ENCODE data around the gene LAMB4.

LAMB4 gene

DNA sequence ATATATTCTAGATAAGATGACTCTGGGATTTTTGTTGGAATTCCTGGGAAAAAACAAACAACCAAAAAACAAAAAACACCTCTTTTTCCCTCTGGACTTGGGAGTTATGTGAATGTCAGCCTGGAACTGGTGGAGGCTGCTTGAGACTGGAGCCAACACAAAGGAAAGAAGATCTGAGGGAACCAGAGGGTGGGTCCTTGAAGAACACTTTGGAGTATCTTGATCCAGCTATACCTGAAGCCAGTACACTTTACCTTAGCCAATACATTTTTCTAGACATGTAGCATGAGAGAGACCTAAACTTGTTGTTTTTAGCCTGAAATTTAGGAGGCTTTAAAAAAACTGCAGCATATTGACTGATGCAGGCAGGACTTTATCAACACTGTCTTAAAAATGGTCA, 121.3 kb downstream of the LAMB4 start:
- no peak for FAIRE-seq

DNA sequence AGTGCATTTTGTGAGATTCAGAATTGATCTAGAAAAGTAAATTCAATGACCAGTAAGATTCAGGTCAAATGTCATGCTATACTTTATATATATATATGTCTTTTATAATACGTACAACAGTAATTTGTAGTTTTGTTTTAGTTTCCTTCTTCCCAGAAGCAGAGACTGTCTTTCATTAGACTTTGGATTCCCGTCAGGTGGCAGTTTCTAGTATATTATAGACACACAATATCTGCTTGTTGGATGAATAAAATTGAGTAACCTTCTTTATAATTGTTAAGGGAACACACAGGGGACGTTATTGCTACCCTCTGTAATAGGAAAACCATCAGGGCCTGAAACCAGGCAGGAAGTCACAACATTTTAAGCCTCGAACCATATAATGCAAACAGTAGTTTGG, 121.9 kb downstream of the LAMB4 start:
- FAIRE-seq: no peak

DNA sequence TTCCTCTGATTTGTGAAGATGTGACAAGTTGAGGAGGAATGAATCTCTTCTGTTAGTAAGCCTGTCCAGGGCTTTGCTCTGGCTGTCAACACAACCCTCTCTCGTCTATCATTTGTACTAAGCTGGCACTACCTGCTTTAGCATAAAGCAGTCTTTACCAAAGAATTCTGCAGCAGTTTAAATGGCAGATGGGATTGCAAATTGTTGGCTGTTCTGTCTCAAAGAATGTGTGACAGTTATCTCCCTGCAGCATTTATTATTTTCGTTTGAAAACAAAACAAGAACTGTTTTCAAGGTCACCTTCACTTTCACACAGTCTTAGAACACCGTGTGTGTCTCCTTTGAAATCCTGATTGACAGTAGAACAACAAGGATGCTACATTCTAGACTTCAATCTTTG, 122.4 kb downstream of the LAMB4 start:
- FAIRE-seq: no peak

- no peak for FAIRE-seq
Measured at GRCh38 chr7:108007261-108007660, 122.9 kb downstream of the LAMB4 start.

DNA sequence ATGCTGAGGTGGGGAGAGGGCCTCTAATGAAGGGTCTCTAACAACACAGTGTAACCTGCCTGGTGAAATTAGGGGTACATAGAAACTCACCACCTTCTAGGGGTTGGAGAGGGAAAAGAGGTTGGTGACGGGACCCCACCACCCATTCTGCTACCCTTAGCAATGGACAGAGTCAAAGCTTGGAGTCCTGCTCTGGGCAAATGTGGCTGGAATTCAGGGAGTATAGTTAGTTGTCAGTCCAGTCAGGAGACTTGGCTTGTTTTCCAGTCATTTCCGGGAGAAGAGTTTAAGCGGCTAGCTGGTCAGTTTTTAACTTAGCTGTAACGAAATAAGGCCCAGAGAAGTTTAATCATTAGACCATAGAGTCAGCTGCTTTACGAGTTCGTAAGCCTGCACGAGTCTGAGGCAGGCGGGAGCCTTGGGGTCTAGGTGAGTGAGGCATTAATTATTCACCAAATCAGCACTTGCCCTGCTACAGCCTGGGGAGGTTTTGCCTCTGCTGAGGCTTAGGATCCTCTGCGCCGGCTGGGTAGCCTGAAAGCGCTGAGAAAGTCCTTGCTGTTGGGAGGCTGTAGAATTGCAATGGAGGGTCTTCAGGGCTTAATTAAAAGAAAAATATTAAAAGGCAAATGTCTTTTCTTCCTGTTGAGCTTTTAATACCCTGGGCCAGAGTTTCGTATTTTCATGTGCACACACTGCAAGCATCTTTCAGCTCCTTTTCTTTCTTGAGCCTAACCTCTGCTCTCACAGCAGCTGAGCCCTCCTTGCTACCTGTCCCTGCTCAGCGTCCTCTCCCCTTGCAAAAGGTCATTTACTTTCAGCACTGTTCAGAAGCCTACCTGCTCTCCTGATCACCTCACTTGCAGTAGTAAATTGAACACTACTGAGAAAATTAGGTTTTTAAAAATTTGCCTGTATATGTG, 125.7 kb downstream of the LAMB4 start:
- FAIRE-seq: no peak

DNA sequence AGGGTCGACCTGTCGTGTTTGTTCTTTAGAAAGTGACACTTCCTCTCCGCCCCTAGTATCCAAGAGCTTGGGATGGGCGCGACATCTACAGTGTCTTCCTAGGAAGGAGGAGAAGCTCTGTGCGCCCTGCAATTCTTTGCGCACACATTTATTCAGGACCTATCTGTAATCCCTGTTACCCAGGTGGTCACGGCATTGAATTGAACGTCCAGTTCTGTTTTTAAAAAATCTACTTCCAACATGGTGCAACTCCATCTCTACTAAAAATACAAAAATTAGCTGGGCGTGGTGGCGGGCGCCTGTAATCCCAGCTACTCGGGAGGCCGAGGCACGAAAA, 126.6 kb downstream of the LAMB4 start:
- FAIRE-seq: no peak

DNA sequence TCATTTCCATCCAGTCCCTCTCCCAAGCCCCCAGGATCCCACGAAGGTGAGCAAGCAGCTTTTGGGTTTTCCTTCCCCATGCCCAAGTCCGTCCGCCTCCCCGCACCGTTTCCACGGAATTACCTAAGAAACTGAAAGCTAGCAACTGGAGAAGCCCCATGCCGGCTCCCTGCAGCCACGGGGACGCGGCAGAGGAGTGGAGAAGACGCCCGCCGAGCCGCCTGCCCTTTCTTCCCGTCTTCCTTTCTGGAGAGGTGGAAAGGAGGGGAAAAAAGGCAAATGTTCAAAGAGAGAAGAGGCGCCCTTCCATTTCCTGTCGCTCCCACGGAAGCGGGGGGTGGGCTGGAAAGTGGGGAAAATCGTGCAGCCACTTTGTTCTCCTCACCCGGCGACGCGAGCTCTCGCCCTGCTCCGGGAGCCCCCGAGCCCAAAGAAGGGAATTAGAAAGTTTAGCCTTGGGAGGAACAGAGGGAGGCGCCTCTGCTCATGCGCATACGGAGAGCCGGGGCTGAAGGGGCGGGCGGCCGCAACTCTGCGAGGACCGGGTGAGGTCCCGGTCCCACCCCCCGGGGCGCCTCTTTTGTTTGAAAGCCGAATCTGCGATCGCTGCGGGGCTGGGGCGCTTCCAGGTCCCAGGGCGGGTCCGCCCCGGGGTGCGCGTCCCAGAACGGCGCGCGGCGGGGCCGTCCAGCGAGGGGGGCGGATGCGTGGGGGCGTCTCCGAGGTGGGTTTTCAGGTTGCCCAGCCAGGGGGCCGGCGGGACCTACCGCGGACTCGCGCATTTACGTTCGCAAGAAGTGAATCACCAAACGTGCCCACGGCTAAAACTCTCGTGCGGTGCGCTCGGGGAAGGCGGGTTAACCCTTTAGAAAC, 127.2 kb downstream of the LAMB4 start, which contains the start of gene LAMB1:
Gene LAMB1, minus strand, starts transcription at position 436 of the 873 bp plus-strand sequence. Its CDS starts 276 bp downstream, at position 160.
- FAIRE-seq: no peak

GRCh38 chr7:108001764-108002725, 128.1 kb downstream of the LAMB4 start:
- no peak for FAIRE-seq

DNA sequence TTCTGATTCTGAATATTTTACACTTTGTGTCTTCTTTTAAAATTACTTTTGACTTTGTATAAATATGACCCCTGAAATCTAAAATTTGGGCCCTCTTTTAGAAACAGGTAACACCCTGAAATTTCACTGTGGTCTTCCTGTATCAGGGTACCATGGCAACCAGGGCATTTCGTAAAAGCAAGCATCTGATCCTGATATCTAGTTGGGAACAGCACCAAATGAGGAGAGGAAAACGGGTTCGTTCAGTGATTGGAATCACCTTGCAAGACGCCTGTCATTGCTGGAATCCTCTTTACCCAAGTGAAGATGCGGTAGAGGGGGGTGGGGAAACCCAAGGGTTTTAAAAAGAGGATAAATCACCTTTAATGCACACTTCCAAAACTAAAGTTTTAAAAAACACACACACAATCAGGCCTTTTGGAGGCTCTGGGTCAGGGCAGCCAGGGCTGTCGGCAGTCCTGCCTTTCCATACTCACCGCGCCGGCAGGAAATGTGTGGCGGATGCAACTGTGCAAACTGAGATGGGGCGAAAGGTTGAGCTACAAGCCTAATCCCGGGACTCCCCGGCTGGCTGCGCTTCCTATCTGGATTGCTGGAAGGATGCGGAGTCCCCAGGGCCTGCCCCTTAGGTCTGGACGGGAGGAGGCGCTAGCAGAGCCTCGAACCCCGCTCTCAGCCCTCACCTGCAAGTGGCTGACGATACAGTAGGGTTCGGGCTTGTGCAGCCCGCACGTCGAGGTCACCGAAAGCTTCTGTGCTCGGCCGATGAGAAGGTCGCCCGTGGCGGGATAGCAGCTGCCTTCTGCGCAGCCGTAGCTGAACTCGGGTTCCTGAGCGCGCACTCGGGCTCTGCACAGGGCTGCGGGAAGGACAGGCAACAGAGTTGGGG, 129.0 kb downstream of the LAMB4 start:
- no peak for FAIRE-seq

DNA sequence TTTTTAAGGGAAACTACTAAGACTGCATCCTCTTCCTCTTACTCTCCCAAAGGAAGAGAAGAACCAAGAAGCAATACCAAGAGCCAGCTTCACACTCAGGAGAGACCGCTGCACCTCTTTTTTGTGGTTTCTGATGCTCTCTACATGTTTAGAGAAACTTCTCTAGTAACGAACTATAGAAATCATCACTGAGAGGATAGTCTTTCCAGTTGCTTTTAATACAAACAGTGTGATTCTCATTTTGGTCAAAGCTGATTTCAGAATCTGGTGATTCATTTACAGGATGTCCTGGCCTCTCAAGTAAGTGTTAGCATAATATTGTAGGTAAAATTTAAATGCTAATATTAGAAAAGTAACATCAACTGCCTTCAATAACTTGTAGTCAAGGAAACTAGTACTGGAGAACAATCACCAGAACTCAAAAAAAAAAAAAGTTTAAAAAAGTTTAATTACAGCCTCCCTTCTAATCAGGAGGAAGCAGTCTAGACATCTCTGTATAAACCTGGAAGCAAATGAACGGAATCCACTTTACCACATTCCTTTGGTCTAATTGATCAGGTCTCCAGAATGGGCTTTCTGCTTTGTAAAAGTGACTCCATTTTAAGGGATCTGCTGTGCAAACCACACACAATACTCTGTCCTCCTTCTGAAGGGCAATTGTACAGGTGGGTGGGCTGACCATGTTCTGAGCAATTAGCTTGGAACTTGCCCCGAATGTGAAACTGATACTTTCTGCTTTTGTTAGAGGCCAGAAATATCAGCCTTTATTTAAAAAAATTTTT, 130.2 kb downstream of the LAMB4 start:
- no peak for FAIRE-seq

DNA sequence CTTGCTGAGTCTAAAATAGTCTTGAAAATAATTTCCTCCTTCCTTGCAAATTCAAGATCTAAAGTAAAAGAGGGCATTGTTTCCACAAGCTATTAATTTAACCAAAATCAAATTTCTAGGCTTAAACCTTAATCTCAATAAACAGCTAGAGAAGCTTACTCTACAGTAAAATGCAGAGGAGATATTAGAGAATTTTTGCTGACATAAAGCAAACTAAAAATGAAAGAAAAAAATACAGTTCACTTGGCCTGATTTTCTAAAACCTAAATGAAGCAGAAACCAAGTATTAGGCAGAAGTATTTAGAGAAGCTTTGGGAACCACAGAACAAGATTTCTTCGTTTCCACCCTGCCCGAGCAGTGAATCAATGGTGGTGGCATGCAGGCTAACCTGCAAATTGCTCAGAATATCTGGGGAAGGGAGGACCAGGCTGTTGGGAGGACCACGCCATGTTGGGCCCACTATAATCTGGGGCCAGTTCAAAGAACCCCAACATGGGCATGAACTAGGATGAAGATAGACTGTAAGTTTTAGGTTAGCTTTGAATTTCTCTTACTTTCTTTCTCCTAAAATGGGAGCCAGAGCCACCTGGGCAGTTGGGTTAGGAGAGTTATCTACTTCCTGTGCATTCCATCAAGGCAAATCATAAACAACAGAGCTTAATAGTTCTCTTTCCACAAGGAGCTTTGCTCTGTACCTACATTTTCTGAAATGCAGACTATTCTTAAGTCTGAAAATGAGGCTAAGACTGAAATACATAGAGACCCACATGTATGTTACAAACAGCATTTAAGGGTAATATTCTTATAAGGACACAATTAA, 131.3 kb downstream of the LAMB4 start:
- no peak for FAIRE-seq

- FAIRE-seq: no peak
Measured at GRCh38 chr7:107998150-107998549, 132.0 kb downstream of the LAMB4 start.

DNA sequence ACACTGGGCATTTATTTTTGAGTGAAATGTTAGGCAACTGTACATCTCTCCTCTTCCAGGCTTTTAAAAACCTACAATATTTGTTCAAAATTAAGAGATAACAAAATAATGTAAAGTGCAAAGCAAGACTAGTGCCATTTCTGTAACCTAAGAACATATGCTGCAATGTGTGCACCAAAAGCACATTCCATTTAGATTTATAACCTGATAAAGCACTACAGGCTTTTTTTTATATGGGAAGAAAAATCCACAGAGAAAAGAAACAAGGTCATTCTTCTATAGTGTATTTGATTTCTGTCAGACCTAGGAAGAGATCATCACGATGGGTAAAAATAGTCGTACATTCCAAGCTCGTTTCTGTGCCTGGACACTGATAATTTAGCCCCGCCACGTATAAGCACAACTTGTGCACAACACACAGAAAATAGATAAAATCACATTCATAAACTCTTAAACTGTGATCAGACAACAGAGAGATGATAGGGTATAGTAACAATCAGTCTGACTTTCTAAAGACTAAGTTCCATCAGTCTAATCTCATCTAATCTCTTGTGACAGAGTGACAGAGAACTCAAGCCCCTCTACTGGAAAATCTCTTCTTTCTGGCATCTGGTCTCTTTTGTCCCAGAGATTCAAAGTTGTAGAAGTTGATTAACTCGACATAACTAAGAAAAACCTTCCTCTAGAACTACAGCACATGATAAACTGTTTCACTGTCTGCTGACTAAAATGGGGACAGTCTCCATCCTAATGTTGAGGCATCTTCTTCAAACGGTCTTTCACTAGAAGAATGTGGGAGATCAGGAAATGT, 133.9 kb downstream of the LAMB4 start:
- FAIRE-seq: no peak

DNA sequence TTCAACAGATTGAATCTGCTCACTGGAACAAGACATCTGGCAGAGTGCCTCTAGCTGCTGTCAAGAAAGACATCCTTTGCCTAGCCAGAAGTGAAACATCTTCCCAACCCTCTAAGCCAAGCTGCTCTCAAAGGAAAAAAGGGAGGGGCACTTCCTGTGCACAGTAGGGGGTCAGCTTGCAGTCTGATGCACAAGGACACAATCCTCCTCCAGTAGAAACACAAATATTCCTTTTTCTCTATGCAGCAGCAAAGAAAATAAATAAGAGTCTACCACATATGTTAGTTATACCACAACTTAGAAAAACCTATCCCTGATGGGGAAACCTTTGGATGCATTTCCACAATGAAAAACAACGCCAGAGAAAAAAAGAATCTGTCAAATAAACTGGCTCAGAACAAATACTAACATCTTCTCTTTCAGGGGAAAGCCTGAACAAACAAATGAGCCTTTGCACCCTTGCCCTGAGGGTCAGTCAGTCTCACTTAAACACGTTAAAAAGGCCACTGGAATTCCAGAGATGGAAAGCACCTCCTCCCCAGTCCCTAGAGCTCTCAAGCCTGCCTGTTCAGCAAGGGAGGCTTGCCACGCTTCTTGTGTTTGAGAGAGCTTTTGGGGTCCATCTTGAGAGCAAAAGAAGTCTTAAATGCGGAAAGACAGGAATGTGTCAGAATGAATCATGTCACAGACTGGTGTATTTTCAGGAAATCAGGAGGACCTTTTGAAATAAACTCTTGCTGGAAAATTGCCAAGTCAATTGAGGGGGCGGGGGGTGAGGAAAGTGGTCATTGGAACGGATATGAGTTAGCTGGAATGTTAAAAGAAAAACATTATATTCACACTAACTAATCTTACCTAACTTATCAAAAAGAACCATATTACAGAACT, 134.7 kb downstream of the LAMB4 start:
- FAIRE-seq: no peak

- FAIRE-seq: no peak
Measured at GRCh38 chr7:107994421-107995030, 135.6 kb downstream of the LAMB4 start.

DNA sequence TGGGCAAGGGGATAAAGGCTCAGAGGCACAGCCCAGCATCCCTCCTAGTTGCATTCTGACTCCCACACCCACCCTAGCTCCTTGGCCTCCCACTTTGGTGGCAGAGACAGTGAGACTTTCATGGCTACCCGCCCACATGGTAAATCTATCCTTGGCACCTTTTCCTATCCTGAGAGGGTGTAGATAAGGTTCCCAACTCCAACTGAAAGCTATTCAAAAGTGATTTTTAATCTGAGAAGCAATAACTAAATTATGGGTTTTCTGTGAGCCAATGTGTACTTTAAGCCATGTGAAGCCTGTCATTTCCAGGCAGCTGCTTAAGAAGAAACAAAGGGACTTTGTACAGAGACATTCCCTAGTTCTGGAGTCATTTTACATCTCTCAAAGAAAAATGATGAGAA, 136.3 kb downstream of the LAMB4 start:
- FAIRE-seq: no peak

Measured in endometrium (tissue), 2 donors.